Activated T-cell treated with anti-CD3 and anti-CD28 coated beads, Interleukin-2, amount 50 U/mL, for 48 hours (primary cell): ENCODE results near the gene AGFG2.

ENCODE experiments used
- DNase-seq, 2 experiments: peaks; one replicate each; pipeline ENCODE4 v3.0.0-alpha.2; 2020

Gene AGFG2

DNA sequence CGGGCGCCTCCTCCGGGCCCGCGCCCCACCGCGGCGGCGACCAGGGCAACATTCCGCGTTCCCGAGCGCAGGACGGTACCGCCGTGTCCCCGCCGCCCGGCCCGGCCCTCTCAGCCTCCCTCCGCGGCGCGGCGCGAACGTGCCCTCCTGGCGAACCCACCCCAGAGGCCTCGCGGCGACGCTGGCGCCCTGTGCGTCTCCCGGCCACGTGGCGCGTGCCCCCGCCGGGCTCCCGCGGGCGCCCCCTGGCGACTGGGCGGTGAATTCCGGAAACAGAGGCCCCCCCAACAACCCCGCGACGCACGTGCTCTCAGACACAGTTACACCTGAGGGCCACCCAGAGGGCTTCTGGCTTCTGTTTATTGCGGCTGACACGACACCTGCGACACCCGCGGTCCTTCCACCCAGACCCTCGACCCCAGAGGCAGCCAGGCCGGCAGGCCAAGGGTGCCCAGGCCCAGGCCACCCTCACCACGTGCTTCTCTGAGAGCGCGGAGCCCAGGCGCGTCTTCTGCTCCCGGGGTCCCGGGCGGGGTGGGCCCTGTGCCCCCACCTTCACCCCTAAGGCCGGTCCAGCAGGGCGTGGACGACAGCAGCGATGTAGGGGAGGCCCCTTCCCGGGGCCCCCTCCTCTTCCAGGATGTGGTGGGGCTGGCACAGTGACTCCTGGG is 34.8 kb downstream of the AGFG2 start, which contains the start of gene SAP25:
Gene SAP25, minus strand, starts transcription at position 210 of the 671 bp plus-strand sequence. Its CDS starts 158 bp downstream, at position 52.
- DNase-seq: no peak

DNA sequence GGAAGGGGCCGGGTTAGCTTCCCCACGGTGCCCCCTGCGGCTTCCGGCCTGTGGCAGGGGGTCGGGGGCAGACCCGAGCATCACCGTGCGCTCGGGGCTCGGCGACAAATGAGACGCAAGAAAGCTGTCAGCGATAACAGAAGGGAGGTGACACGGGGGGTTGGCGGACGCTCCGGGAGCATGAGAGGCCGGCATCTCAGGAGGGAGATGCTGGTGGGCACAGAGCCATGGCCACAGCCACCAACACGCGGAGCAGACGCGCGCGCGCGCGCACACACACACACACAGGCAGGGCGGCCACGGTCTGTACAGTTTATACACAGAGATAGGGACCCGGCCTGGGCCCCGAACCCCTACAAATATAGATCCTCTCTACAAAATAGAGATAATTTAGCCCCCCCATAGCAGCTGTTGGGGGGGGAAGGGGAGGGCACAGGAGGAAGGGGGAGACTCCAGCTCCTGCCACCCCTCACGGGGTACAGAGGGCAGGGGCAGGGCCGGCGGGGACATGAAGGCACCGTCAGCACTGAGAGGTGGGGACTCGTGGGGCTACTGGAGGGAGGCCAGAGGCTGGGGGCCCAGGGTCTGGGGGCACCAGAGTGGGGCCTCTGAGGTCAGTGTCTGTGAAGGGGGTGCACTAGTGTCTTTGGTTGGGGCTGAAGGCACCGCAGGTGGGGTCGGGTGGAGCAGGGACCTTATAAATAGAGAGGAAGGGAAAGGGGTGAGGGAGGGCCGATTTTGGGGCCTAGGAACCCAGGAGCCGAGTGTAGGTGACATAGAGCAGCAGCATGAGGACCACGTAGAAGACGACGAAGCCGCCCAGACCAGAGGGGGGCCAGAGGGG is 35.6 kb downstream of the AGFG2 start:
- no peak for DNase-seq

DNA sequence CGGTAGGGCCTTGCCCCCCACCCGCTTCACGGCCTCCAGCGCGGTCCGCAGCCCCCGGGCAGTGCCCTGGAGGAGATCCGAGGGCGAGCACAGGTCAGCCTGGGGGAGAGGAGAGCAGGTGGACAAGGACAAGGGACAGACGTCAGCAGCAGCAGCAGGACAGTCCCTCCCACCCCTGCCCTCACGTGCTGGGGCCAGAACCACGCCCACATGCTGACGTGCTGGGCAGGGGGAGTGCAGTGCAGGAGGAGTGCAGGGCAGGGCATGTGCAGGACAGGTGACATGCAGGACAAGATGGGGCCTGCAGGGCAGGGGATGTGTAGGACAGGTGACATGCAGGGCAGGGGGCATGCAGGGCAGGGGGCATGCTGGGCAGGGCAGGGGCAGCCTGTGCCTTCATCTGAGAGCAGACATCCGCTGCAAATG is 36.2 kb downstream of the AGFG2 start:
- DNase-seq: no peak

DNA sequence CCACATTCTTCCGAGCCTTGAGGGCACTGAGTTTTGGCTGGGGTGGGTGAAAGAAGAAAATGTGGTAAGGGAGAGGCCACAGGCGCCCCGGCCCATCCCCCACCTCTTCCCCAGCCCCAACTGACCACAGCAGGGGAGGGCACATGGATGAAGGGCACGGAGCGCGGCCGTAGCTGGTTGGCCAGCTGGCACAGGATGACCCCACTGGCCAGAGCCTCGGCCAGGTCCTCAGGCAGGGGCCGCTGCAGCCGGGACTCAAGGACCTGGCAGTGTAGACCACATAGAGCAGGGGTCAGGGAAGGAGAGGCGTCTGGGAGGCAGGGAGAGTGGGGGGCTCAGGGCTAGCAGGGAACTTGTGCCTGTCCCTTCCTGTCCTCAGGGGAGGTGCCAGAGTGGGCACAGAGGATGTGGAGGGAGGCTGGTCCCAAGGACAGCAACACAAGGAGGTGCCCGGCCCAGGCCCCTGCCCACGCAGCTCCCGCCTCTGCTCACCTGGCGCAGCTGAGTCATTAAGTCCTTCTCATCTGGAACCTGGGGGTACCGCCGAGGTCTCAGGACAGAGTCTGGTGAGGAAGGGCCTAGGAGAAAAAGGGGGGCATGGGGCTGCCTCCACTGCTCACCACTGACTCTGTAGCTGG is 36.9 kb downstream of the AGFG2 start:
- DNase-seq: no peak

DNA sequence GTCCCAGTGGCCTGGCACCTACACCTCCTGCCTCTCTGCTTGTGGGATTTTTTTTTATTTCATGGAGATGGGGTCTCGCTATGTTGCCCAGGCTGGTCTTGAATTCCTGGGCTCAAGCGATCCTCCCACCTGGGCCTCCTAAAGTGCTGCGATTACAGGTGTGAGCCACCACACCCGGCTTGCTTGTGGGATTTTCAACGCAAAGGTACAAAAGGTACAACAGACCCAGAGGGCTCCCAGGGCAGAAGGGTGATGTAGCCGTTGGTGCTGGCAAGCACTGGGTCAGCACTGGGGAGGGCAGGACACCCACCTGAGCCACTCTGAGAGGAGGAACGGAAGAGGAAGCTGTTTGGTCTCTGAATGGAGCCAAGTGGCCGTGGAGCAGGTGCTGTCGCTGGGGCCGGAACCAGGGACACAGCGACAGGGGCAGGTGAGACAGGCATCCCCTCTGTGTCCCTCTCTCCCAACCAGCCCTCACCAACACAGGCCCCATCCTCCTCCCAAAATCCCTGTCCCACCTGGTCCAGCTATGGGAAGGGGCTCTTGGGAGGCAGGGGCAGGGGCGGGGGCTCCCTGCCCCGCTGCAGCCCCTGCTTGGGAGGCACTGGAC is 37.5 kb downstream of the AGFG2 start:
- DNase-seq: no peak

DNA sequence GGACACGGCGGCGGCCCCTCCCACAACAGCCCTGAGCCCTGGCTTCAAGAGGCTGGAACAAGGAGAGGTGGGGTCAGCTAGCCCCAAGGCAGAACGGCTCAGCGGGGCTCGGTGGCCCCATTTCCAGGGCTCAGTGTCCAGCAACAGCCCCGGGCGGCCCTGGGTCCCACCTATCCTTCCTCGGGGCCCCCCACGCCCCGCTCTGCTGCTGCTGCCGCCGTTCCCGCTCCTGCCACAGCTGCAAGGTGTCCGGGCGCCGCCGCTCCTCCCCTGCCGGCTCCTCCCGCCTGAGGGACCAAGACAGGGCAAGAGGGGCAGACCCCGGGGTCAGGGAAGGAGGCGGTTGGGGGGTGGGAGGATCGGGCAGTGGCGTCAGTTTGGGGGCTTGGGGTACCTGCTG is 38.1 kb downstream of the AGFG2 start:
- DNase-seq: no peak

DNA sequence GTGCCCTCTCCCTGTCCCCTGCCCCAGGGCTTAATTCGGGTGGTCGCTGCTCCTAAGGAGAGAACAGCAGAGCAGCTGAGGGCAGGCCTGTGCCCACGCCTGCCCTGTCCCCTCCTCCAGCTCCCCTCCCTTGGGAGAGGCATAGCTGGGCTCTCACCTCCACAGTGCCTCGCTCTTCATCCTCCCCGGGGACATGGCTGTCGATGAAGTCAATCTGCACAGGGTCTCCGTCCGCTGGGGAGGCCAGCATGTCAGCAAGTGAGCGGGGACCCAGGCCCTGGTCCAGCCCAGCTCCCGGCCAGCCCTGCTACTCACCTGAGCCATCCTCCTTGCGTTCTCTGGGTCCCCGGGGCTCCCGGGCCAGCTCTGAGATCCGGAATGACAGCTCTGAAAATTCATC is 38.5 kb downstream of the AGFG2 start:
- no peak for DNase-seq

DNA sequence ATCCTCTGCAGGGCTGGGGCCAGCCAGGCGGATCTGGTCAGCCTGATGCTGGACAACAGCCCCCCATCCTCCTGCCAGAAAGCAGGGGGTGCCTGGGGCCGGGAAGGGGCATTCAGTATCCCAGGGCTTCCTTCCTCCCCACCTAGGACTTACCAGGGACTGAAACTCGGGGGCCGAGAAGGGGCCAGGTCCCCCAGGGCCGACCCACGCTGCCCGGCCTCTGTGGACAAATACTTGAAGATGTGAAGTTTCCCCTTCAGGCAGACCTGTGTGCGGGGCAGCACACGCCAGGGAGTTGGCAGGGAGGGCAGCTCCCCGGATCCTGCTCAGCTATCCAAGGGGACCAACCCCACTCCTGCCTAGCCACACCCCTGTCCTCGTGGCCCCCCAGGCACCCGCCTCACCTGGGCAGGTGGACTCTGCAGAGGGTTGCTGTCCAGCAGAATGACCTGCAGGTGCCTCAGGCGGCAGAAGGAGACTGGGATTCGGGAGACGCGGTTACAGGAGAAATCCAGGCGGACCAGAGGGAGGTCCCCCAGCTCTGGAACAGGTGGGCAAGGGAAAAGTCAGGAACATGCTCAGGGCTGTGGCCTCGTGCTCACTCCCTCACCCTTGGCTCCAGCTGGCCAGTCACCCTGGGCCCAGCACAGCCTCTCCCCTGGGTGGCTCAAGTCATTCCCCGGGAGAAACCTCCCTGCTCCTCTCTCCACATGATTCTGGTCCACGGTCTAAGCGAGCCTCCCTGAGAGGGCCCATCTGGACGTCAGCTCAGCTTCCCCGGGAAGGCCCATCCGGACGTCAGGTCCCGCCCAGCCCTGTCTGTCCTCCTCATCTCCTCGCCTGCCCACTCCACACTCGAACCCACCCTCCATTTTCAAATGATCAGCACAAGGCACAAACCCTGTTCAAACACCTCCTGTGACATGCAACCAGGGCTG is 39.5 kb downstream of the AGFG2 start:
- no peak for DNase-seq

DNA sequence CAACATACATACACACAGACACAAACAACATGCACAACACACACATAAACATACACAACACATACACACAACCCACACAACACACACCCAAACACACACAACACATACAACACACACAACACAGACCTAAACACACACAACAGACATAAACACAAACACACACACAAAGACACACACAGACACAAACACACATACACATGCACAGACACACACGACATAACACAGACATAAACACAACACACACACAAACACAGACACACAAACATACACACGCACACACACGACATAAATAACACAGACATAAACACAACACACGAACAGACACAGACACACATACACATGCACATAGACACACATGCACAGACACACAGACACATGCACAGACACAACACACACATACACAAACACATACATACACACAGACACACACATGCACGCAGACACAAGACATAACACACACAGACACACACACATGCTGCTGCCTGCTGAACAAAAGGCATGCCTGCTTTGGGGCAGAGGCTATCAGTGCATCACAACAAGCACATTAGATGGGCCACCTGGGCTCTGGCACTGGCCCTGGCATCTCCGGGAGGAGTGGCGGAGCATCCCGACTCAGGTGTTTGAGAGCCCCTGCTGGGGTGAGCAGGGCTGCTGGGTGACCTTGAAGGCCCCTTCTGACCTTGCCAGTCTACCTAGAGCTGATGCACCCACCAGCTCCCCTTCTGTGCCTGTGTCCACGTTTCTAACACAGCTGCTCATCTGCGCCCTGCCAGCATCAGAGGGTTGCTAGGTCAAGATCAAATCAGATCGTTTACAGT is 41.7 kb downstream of the AGFG2 start:
- no peak for DNase-seq

DNA sequence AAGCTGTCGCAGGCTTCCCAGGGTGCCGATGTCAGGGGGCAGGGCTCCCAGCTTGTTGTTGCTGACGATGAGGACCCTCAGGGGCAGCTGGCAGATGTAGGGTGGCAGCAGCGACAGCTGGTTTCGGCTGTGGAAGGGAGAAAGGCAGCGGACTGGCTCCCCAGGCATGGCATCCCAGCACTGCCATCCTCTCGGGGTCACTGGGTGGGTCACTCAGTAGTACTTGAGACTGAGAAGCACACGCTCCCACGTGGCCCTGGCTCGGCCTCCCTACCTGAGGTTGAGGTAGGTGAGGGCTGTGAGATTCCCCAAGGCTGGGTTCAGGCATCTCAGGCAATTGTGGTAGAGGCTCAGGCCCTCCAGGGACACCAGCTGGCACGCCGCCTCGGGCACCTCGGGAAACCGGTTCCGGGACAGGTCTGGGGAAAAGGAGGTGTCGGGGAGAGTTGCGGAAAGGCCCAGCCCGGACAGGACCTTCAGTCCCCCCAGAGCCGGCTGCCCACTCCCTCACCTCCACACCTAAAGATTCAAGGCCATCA is 43.1 kb downstream of the AGFG2 start:
- DNase-seq: no peak

DNA sequence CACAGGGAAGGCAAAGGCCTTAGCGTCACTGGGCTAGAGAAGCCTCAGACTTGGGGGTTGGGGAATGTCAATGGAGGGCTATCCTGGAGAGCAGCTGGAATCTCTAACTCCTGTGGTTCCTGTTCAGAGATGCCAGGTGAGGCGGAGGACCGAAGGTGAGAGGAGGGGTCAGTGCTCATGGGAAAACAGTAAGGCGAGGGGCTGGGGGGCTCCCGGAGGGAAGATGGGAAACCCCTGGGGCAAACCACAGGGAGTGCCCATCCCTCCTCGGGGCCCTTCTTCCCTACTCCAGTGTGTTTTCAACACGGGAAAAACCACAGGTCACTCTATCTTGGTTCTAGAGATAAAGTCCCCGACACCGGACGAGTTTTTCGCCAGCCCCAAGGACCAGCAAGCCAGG is 43.6 kb downstream of the AGFG2 start:
- no peak for DNase-seq

DNA sequence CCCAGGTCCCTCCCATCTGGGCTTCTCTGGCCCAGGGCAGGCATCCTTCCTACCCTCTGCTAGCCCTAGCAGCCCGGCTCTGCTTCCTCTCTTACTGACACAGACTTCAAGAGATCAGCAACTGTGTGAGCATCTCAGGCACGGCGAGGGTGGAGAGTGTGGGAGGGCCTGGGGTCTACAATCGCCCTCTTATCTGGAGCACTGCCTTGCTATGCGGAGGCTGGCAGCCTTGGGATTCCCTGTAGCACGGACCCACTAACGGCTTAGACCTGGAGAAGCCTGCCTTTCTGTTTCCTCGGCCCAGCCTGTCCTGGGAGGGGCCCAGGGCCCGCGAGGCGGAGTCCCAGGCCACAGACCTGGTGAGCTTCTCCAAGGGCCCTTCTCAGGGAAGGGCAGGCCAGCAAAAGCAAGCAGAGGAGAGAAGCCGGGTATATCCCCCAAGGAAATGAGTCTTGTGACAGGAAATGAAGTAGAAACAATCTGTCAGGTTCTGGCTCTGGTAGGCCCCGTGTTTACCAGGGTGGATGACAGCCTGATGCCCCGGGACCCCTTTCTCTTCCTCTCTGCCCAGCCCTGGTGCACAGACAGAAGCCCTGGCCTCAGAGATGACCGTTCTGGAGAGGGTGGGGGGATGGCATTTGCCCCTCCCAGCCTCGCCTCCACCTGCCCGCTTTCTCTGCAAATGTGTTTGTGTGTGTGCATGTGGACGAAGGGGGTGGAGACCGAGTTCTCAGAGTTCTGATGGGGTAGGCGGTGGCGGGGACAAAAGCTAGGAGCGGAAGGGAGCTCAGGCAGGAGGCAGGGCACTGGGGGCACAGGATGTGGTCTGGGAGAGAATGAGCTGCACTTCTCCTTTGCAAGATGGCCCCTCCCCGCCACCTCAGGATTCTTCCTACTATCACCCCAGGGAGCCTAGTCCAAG is 44.4 kb downstream of the AGFG2 start:
- DNase-seq: peak; percentile 80 to 81

DNA sequence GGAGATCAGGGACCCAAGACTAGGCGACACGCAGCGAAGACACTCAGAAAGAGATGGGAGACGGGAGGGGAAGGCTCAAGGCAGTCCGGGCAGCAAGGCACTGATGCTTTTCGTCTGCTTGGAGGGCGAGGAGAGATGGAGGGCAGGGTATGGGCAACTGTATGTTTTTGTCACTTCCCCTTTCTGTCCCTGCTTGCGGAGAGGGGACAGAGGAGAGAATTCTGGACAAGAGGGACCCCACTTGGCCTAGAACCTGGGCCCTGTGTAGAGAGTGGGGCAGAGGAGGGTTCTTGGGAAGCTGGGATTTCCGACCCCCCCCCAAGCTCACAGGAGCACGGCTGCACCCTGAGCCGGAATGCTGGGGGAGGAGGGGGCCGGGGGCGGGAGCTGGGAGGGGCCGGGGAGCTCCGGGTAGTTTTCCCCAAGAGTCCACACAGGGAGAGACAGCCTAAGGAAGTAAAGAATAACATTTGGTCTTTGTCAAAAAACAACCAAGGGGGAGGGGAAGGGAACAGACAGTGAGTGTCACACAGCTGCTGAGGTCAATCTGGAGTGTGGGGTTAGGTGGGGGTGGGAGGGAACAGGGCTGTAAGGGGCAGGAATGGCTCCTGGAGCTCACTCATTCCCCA is 45.2 kb downstream of the AGFG2 start:
- DNase-seq: no peak

DNA sequence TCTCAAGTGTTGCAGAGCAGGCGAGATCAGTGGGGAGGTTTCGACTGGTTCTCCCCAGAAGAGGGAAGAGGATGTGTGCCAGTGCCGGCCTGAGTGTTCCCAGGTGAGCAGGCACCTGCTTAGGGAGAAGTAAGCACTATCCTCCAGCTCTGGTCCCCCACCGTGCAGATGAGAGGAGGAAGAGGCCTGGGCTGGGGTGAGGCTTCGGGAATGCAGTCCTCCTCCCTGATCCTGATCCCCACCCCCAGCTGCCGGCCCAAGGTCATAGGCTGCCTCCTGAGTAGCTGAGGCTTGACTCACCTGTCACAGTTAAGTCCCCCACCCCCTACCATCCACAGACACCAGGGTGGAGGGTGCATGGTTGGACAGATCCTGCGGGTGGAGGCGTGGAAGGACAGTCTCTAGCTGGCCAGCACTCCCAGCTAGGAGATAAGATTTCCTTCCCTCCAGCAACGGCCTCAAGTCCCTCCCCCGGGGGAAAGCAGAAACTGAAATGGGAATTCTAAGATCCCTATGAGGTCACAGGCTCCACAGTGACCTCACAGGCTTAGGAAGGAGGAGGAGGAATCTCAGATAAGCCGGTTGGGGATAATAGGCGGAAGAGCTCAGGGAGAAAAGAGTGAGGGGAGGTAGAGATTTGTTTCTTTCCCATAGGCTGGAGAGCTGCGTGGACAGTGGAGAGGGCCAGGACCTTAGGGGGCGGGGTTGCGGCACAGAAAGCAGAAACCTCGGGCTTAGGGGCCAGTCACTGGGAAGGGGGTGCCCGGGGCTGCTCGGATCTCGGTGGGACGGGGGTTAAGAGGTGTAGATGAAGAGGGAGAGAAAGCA is 45.9 kb downstream of the AGFG2 start:
- peak in 1 of 2 experiments; percentile 32 for DNase-seq

DNA sequence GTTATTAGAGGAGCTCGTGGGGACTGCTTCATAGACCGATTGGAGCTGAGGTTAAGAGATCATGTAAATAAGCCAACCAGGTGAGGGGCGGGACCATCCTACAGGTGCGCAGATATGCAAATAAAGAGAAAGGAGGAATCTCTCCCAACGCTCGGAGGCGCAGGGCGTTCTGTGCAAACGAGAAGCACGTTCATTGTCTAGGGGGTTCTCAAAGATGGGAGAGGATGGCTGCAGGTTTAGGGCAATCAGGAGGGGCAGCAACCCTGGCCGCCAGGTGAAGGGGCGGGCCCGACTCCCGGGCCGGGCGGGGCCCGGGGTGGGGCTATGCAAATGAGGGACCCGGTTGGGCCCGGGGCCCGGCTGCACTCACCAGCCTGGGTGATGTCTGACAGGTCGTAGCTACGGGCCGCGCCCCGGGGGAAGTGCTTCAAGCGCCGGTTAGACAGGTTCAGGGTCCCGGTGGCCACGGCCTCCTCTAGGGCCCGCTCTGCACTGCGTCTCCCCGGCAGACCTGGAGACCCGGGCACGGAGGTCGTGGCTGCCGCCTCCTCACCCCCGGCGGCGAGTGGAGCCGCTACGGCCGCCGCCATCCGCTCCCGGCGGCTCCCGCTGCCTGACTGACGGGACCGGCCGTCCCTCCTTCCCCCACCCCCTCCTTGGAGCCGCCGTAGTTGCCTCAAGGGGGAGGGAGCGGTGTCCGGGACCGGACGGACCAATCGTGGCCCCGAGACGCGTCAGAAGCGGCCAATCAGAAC is 46.7 kb downstream of the AGFG2 start, which contains the start of gene LRCH4:
Gene LRCH4, minus strand, starts transcription at position 619 of the 755 bp plus-strand sequence. Its CDS starts 29 bp downstream, at position 590.
- DNase-seq: peak; percentile 69 to 77

DNA sequence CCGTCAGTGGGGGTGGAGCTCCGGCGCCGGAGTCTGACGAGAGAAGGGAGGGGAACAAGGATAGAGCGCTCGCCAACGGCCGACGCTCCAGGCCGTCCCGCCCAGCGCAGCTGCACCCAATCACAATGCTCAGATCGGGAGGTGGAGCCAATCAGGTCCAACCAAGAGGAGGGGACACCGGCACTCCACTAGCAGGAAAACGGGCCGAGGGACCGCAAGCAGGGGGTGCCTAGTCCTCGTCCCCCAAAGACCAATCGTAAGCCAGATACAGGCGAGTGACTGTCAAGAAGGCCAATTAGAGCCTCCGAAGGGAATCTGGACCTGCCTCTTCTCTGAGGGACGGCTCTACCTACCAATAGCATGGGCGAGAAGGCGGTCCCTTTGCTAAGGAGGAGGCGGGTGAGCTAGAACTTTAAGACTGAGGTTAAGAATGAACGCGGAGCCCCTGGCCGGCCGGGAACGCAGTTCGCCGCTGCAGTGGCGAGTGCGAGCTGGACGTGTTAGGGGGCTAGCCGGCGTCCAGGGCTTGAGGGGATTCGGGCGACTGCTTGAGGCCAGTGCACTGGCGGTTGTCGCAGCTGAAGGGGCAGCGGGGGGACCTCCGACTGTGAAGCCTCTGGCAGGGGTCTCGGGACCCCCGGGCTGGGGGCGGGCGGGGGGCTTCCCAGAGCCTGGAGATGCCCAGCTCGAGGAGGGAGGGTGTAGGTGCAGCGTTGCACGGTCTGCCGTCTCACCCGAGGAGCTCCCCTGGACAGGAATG is 47.4 kb downstream of the AGFG2 start, which contains the start of gene FBXO24:
Gene FBXO24, plus strand, starts transcription at position 63 of the 760 bp plus-strand sequence. Its CDS starts 298 bp downstream, at position 361.
- DNase-seq: peak; percentile 99
